SK-MEL-5 (cell line): ENCODE results near the gene HAPLN1. TPM values are rescaled to one million over a fixed set of nuclear protein-coding genes. Genes with fewer than 3 reads are reported as not detected.

Source experiments
- DNase-seq: peaks from one replicate; pipeline ENCODE4 v3.0.0-alpha.2; 2016; ENCODE audit warnings: low read depth, low spot score
- in situ Hi-C: cut with HindIII; loops from 2 replicates; pipeline ENCODE4 v1.10.0; 2016; ENCODE audit warnings: low sequenced_read_pairs, high pct_unique_total_duplicates, low pct_unique_long_range_greater_than_20kb
- total RNA-seq: library from RNA; depleted of rRNA; stranded (reverse); fragments of >200 nt; shearing (Covaris generic); gene quantifications from 2 replicates; pipeline ENCODE4 v1.2.3, GENCODE V29; 2014

The HAPLN1 gene
- total RNA-seq, 1 experiment from 2014 or later, result not detected

DNA sequence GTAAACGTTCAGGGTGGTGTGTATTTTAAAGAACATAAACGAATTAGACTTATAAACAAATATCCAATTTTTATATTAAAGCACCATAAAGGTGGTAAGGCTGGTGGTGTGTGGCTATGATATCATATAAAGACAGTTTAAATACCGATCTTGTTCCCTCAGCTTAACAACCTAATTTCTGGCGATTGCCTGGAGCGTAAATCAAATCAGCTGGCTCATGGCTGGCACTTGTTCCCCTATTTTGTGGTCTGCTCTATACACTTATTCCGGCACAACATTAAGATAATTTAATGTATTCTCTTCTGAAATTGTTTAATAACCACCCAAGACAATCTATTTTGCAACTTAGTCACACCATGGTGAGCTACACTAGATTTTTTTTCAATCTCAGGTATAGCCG, 2.4 kb upstream of the HAPLN1 start:
- DNase-seq, result no peak
- in situ Hi-C loops, result no loop called here

DNA sequence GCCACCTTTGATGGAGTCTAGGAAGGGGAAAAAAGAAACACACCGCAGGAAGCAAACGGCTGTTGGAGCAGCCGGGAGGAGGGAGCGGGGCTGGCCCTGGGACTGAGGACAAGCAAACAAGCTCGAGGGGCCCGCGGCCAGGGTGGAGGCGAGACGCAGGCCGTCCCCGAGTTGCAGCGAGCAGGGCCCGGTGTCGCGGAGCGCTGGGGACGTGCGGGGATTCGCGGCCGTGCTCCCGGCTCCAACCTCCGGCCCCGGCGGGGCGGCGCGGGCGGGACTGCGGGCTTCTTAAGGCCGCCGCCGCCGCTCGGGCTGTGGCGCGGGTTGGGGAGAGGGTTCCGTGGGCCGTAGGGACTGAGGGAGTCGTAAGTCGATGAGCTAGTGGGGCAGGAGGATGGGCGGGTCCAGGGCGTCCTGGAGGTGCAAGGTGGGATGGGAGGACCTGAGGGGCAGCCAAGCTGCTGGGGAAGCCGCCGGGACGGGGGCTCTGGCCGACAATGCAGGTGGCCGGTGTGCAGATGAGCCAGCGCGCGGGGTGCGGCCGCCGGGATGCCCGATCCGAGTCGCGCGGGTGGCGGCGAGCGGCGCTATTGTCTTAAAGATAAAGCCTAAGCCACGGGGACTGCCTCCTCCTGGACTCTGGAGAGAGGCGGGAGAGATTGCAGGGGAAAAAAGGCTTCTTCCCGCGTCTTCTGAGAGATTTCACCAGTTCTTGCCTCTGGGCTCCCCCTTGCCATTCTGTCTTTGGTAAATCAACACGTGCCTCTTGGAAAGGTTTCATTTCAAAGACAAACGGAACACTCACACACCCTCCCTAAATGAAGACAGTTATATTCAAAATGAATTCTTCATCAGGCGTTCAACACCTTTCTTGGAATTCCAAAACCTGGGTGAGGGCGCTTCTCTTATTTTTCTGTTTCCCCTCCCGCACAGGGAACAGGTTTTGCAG, 1.6 kb upstream of the HAPLN1 start:
- peak; percentile 31 for DNase-seq
- in situ Hi-C loops, result no loop called here

GRCh38 chr5:83718936-83719495, 1.6 kb downstream of the HAPLN1 start:
- in situ Hi-C loops, result no loop called here
- DNase-seq, result peak; percentile 91

DNA sequence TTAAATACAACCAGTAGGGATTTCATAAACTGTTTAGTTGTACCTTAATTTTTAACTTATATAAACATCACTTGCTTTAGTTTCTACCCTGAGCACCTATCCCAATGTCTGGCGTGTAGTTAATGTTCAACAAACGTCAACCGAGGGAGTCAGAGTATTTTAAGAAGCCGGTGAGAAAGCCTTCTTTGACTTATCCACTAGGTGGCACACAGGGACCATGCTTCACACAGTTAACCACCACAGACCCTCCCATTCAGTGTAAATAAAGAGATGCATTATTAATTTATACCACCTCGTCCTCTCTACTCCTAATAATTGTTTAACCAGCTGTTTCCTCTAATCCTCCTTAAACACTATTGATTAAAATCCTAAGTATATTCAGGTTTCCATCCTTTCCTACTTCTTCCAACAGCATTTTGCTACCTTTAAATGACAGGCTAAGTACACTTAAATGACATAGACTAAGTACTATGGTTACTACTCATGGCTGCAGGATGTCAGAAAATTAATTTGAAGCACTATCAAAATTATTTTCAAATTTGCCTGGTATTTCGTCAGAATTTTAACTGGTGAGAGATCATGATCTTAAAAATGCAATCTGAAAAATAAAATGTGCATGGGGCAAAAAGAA, 2.3 kb downstream of the HAPLN1 start:
- in situ Hi-C loops, result no loop called here
- peak; percentile 86 for DNase-seq

- in situ Hi-C loops, result no loop called here
Observed at GRCh38 chr5:83715236-83716065, 5.2 kb downstream of the HAPLN1 start.

DNA sequence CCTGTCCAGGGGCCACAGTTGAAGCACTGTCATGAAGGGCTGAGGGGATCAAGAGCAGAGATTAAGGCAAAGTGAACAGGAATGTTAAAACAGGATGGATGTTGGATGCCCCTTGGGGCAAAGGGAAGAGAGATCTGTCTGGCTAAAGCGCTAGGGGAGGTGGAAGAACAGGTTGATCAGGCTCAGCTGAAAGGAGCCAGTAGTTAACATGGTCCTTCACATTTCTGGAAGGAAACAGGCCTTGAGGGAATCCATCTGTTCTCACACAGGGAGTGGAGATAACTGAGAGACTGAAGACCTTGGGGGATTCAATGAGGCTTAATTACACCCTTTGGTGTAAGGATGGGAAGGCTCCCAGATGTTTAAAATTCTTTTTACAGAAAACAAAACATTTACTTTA, 5.8 kb downstream of the HAPLN1 start:
- in situ Hi-C loops, result no loop called here
- DNase-seq, result no peak

More at GRCh38 chr5:83715236-83716065, 5.2 kb downstream of the HAPLN1 start:
- no peak for DNase-seq

- in situ Hi-C loops, result no loop called here
- peak; percentile 67 for DNase-seq
Observed at GRCh38 chr5:83711982-83712601, 8.6 kb downstream of the HAPLN1 start.

DNA sequence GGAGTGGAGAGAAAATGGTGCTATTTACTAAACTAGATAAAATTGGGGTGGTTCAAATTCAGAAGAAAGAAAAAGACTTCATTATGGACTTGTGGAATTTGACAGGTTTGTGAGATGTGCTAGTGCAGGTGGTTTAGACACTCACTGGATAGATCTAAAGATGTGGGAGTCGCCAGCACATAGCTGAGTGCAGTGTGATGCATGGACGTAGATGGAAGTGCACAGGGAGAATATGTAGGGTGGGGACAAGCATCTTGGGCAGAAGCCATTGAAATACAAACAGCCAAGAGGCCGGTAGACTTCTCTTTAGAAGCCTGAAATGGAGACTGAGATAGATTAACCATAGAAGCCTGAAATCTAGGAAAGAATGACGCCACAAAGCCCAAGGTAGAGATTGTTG, 10.7 kb downstream of the HAPLN1 start:
- in situ Hi-C loops, result no loop called here
- DNase-seq, result no peak

GRCh38 chr5:83708170-83708569, 12.5 kb downstream of the HAPLN1 start:
- in situ Hi-C loops, result no loop called here
- no peak for DNase-seq

- no peak for DNase-seq
- in situ Hi-C loops, result no loop called here
Observed at GRCh38 chr5:83703059-83703458, 17.6 kb downstream of the HAPLN1 start.

GRCh38 chr5:83701886-83702285, 18.8 kb downstream of the HAPLN1 start:
- in situ Hi-C loops, result no loop called here

GRCh38 chr5:83689881-83690280, 30.8 kb downstream of the HAPLN1 start:
- no peak for DNase-seq
- in situ Hi-C loops, result no loop called here

More at GRCh38 chr5:83701886-83702285, 18.8 kb downstream of the HAPLN1 start:
- DNase-seq, result no peak

- in situ Hi-C loops, result no loop called here
- no peak for DNase-seq
Observed at GRCh38 chr5:83688281-83688680, 32.4 kb downstream of the HAPLN1 start.

DNA sequence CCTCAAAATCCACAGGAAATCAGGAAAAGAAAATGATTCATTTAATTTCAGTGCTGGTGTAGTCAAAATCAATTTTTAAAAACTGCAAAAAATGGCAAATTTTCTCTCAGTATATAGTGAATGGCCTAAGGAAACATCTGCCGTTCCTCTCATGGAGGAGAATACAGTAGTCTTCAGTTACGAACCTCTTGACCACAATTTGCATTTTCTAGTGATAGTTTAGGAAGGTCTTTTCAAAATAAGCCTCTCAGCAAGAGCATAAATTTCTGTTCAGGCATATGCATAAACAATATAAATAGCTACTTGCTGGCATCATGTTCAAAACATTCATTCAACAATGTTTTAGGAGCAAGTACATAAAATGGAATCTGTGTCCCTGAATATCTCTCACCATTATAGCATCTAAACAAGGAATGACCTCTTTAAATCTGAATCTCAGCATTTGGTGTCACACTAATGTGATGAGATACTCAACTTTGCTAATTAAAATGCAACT, 33.5 kb downstream of the HAPLN1 start:
- DNase-seq, result no peak
- in situ Hi-C loops, result no loop called here

DNA sequence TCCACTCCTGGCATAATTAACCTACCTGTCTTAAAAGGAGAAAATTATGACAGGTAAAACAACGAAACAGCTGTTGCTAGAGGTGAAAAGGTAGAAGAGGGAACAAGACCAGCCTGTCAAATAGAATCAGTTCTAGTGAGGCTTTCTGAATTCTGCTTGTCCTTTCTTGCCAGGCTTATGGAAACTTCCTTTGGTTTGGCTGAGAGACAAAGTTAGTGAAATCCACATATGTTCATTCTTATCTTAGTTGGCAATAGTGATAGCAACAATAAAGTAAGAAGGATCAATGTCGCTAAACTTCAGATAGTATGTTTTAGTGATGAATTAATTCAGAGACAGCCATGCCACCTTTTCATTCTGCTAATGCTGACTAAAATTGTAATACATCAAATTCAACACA, 34.4 kb downstream of the HAPLN1 start:
- DNase-seq, result no peak
- in situ Hi-C loops, result no loop called here

DNA sequence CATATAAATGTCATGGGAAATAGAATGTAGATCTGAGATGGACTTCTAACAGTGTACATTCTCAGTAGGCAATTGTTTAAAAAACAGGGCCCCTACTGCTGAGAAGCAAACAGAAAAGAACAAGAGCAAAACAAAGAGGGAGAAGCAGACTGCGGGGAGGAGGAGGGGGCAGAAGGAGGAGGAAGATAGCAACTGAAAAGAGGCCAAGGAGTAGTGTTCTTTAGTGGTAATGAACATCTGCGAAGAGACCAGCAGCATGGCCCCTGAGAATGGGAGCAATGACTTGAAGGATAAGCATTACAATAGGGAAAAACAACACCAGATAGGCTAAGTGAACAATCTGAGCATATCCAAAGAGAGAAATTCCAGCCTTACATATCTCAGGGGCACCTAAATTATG, 36.8 kb downstream of the HAPLN1 start:
- no peak for DNase-seq
- in situ Hi-C loops, result no loop called here

- in situ Hi-C loops, result no loop called here
- DNase-seq, result no peak
Observed at GRCh38 chr5:83672646-83673045, 48.0 kb downstream of the HAPLN1 start.
